Adrenal gland (tissue), 12 donors: ENCODE data around the gene P2RX6. TPM values are rescaled to one million over a fixed set of nuclear protein-coding genes. Genes with fewer than 3 reads are reported as not detected.
"Not testable (repeated sequence)": the region's sequence is repeated elsewhere in the genome, so short reads cannot be mapped to it uniquely, and the experiment has no call there.

Experiments
- DNase-seq, 7 donors: peaks; one replicate each; pipeline ENCODE4 v3.0.0-alpha.2; 2019 to 2020
- H3K27ac ChIP-seq, 5 donors: fragments of 200-600 bp; sonication (generic) in 4 of 5; 1 replicate in 3 of 5; 2 replicates in 2 of 5; pipeline versions ENCODE4 v1.5.1 to v1.8.0; 2016 to 2020; ENCODE audit warnings: mild to moderate bottlenecking in 1 of 5
- H3K27me3 ChIP-seq: fragments of 200-600 bp; 2 replicates; pipeline ENCODE4 v1.8.0; 2021
- H3K36me3 ChIP-seq, 2 donors: fragments of 200-600 bp; replicated peaks in 1 of 2; 1 replicate in 1 of 2; 2 replicates in 1 of 2; pipeline versions ENCODE4 v1.5.1 to v1.8.0; 2018 to 2022
- H3K4me1 ChIP-seq, 2 donors: fragments of 200-600 bp; replicated peaks in 1 of 2; 1 replicate in 1 of 2; 2 replicates in 1 of 2; pipeline versions ENCODE4 v1.5.1 to v1.8.0; 2018 to 2021
- H3K4me3 ChIP-seq, 4 donors: fragments of 200-600 bp; sonication (generic) in 3 of 4; one replicate each; pipeline ENCODE4 v1.5.1; 2016 to 2018
- H3K9me3 ChIP-seq, 3 donors: fragments of 200-600 bp; sonication (generic) in 1 of 3; replicated peaks in 1 of 3; 1 replicate in 2 of 3; 2 replicates in 1 of 3; pipeline versions ENCODE4 v1.5.1 to v1.8.0; 2016 to 2021
- POLR2A ChIP-seq, 2 donors: fragments of 450-650 bp; IDR thresholded peaks; one replicate each; pipeline ENCODE4 v1.6.1; 2017; ENCODE audit warnings: antibody characterized with exemption in 2 of 2, mild to moderate bottlenecking in 2 of 2, moderate library complexity in 1 of 2
- WGBS, 4 donors: extraction: QIAGEN DNeasy Blood & Tissue Kit in 2 of 4; methylation state at CpG; one replicate each; pipeline versions ENCODE4 v1.1.5 to v1.1.7; 2013 to 2017; 5-methylcytosine and 5-hydroxymethylcytosine counted together
- intact Hi-C, 2 donors: fragments of 100-400 bp; cut with DNase I; formaldehyde crosslinking; loops; one replicate each; pipeline versions ENCODE4 v1.14.1 to v1.15.0; 2022 to 2023
- polyA plus RNA-seq, 3 donors: library from polyadenylated mRNA; stranded (reverse); fragments of 200-250 nt in 2 of 3; fragments of 350-450 nt in 1 of 3; fragmentation: Illumina TruSeq in 1 of 3; extraction: RNeasy Lipid Tissue Mini Kit (QIAGEN cat#74804) in 1 of 3; gene quantifications; one replicate each; pipeline ENCODE4 v1.2.3, GENCODE V29; 2013 to 2014
- total RNA-seq, 9 donors: library from RNA; depleted of rRNA in 4 of 9; stranded (reverse); fragments of >200 nt in 4 of 9; fragments of 120-200 nt in 1 of 9; fragmentation: NEBNext Ultra II Directional in 1 of 9; extraction: Animal tissue kit (Norgen Biotek cat#: 25700) in 1 of 9; gene quantifications; one replicate each; pipeline versions ENCODE4 v1.1.0 to v1.2.4, GENCODE V29; 2013 to 2023
- TF ChIP-seq, protein P1 (sequence below), 6 experiments: fragments of 450-650 bp in 4 of 6; fragments of 200-600 bp in 2 of 6; sonication (generic) in 1 of 6; IDR thresholded peaks; 1 replicate in 5 of 6; 2 replicates in 1 of 6; pipeline versions ENCODE4 v1.5.1 to v1.8.0; 2016 to 2021; ENCODE audit warnings: antibody characterized with exemption in 6 of 6, mild to moderate bottlenecking in 2 of 6, moderate library complexity in 1 of 6
- donor health status: healthy with polysubstance abuse.
- donor health status: Bipolar disorder and iron deficiency.
- donor health status: DM: yes; HTN: yes; CAD: no.
- donor health status: DM: no; HTN: no; CAD: no.
- donor health status: DM: no; HTN: no; CAD: no.
- donor health status: DM: yes; HTN: yes; CAD: no.

P2RX6 gene
- total and polyA plus RNA-seq, 12 donors: 1.7 to 11.9 (median 4.4) TPM

- no peak overlapping the region for H3K4me3 ChIP-seq
- H3K4me1 ChIP-seq: peaks cover 9 to 13% of the 10 kb centered on the region in 2 donors
- H3K27ac ChIP-seq: no peak overlapping the region
- H3K27me3 ChIP-seq: no peaks in the 10 kb centered on the region
- DNase-seq: no peak
- H3K9me3 ChIP-seq: no peaks in the 10 kb centered on the region
- intact Hi-C loops: no loop called here
- no peaks in the 10 kb centered on the region for H3K36me3 ChIP-seq
- TF ChIP-seq, protein P1, sequence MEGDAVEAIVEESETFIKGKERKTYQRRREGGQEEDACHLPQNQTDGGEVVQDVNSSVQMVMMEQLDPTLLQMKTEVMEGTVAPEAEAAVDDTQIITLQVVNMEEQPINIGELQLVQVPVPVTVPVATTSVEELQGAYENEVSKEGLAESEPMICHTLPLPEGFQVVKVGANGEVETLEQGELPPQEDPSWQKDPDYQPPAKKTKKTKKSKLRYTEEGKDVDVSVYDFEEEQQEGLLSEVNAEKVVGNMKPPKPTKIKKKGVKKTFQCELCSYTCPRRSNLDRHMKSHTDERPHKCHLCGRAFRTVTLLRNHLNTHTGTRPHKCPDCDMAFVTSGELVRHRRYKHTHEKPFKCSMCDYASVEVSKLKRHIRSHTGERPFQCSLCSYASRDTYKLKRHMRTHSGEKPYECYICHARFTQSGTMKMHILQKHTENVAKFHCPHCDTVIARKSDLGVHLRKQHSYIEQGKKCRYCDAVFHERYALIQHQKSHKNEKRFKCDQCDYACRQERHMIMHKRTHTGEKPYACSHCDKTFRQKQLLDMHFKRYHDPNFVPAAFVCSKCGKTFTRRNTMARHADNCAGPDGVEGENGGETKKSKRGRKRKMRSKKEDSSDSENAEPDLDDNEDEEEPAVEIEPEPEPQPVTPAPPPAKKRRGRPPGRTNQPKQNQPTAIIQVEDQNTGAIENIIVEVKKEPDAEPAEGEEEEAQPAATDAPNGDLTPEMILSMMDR (IDR thresholded peaks at IDR 0.05): no peak
- no peak for TF ChIP-seq POLR2A (IDR thresholded peaks at IDR 0.05)
- 65 to 79% (median 68%) methylated on average over 13 to 19 of the region's 19 CpGs for WGBS, 4 donors
These were observed 47.2 kb upstream of the P2RX6 start for GRCh38 chr22:20967697-20968211.

DNA sequence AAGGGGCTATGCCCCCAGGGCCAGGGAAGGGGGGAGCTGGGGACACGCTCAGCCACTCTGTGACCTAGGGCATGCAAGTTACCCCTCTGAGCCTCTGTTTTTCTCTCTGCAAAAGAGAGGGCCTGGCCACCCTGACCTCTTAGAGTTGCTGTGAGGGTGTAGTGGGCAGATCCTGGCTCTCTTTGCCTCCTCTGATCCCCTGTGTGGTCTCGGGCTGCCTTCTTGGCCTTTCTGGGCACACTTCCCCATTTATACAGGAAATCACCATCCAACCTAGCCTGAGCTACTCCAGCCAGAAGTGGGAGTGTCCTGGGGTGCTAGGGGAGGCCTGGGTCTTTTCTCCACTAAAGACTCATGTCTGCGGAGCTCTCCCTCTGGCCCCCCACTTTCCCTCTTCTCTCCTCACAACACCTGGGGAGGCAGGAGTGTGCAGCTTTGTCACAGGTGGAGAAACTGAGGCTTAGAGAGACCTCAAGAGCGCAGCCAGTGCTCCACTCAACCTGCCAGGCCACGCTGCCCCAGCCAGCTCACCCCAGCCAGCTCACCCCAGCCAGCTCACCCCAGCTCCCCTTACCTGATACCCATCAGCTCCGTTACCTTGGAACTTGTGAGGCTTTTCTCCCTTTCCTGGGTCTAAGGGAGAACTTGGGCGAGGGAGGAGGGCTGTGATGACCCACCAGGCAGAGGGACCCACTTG is 46.5 kb upstream of the P2RX6 start:
- Histone ChIP-seq H3K9me3 (no peaks in the 10 kb centered on the region), H3K27me3 (no peaks in the 10 kb centered on the region), H3K4me1 (peaks cover 9 to 13% of the 10 kb centered on the region in 2 donors), H3K36me3 (no peaks in the 10 kb centered on the region), H3K4me3 (no peak overlapping the region), H3K27ac (no peak overlapping the region)
- DNase-seq: no peak
- TF ChIP-seq POLR2A (IDR thresholded peaks at IDR 0.05): no peak
- TF ChIP-seq, protein P1 (IDR thresholded peaks at IDR 0.05): no peak
- intact Hi-C loops: no loop called here
- WGBS, 4 donors: 84 to 90% (median 86%) methylated on average over 5 to 7 of the region's 7 CpGs

DNA sequence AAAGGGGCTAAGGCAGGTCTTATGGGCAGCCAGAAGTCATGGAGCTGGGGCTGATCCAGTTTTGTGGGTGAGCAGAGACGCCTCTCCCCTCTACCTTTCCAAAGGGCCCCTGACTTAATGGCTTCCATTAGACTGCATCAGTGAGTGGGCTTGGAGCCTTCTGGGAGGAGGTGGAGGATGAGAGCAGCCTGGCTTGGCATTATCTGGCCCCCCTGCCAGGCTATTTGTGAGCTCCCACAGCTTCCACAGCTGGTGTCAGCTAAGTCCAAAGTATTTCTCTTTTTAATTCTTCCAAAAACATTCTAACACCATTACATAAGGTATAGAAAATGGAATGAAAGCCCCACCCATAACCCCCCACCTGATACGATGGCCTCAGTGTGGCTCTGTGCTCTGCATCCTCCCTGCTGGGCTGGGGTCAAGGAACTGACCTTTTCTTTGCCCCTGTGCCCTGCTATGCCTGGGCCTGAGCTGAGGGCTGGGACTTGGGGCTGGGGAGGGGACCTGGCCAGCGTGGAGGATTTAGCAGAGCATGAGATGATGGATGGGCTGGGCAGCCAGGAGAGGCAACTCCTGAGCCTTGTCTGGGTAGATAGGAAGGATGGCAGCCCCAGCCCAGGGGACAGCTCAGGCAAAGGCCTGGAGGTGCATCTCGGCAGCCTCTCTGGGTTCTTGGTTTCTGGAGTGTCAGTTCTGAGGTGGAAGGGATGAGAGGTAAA is 43.9 kb upstream of the P2RX6 start:
- WGBS, 4 donors: 68 to 87% (median 78%) methylated on average over 3 to 4 of the region's 4 CpGs
- Histone ChIP-seq H3K27ac (no peak overlapping the region), H3K36me3 (no peaks in the 10 kb centered on the region), H3K27me3 (no peaks in the 10 kb centered on the region), H3K4me3 (no peak overlapping the region), H3K9me3 (no peaks in the 10 kb centered on the region), H3K4me1 (peaks cover 0 to 7% of the 10 kb centered on the region in 2 donors)
- no peak for DNase-seq
- intact Hi-C loops: no loop called here
- TF ChIP-seq, protein P1 (IDR thresholded peaks at IDR 0.05): no peak
- TF ChIP-seq POLR2A (IDR thresholded peaks at IDR 0.05): no peak

DNA sequence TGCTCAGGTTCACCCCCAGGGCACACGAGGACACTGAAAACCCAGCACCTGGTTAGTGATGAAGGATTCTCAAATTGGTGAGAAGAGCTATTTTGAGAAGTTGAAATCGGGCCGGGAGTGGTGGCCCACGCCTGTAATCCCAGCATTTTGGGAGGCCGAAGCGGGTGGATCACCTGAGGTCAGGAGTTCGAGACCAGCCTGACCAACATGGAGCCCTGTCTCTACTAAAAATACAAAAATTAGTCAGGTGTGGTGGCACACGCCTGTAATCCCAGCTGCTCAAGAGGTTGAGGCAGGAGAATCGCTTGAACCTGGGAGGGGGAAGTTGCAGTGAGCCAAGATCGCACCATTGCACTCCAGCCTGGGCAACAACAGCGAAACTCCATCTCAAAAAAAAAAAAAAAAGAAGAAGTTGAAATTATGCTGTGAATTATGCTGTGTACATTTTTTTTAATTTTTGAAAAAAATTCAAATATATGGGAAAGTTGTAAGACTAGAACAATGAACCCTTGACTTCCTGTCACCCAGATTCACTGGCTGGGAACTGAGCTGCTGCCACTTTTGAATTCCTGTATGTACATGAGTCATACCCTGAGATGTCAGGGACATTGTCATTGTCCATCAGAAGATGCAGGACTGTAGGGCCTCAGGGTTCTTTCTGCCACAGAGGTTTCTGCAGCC is 42.8 kb upstream of the P2RX6 start:
- H3K36me3 ChIP-seq, H3K27me3 ChIP-seq, H3K9me3 ChIP-seq, intact Hi-C loops, H3K27ac ChIP-seq, H3K4me3 ChIP-seq, H3K4me1 ChIP-seq: not testable (repeated sequence)
- peak in 1 of 7 donors; percentile 55 for DNase-seq
- 75 to 85% (median 79%) methylated on average over 11 of the region's 11 CpGs for WGBS, 4 donors
